Rectal smooth muscle tissue (tissue), 1 donor: ENCODE data around the gene S100A5.

Experiments used
- H3K27ac ChIP-seq: one replicate; pipeline ENCODE4 v1.7.0; 2013; ENCODE audit warnings: low read depth, low read length, inconsistent platforms
- H3K27me3 ChIP-seq: one replicate; pipeline ENCODE4 v1.7.0; 2013; ENCODE audit warnings: low read length; ENCODE audit not compliant: control insufficient read depth, insufficient read depth
- H3K36me3 ChIP-seq: one replicate; pipeline ENCODE4 v1.7.0; 2013; ENCODE audit warnings: low read length; ENCODE audit not compliant: control insufficient read depth, insufficient read depth
- H3K4me1 ChIP-seq: one replicate; pipeline ENCODE4 v1.7.0; 2013; ENCODE audit warnings: low read length; ENCODE audit not compliant: control insufficient read depth, insufficient read depth
- H3K4me3 ChIP-seq: one replicate; pipeline ENCODE4 v1.7.0; 2013; ENCODE audit warnings: low read length
- H3K9ac ChIP-seq: one replicate; pipeline ENCODE4 v1.7.0; 2013; ENCODE audit warnings: low read length

S100A5 gene

GRCh38 chr1:153495536-153495935 lies 45.2 kb downstream of the S100A5 start:
- H3K36me3 ChIP-seq, result no peaks in the 10 kb centered on the region
- no peak overlapping the region for H3K27ac ChIP-seq
- H3K27me3 ChIP-seq, result no peaks in the 10 kb centered on the region
- peaks cover 5% of the 10 kb centered on the region for H3K4me1 ChIP-seq
- no peak overlapping the region for H3K9ac ChIP-seq
- H3K4me3 ChIP-seq, result no peak overlapping the region

GRCh38 chr1:153494976-153495535 lies 45.7 kb downstream of the S100A5 start:
- Histone ChIP-seq H3K36me3 (no peaks in the 10 kb centered on the region), H3K4me1 (peaks cover 5% of the 10 kb centered on the region), H3K4me3 (no peak overlapping the region), H3K9ac (no peak overlapping the region), H3K27me3 (no peaks in the 10 kb centered on the region), H3K27ac (no peak overlapping the region)

- no peaks in the 10 kb centered on the region for H3K27me3 ChIP-seq
- H3K4me3 ChIP-seq, result no peak overlapping the region
- H3K4me1 ChIP-seq, result peaks cover 5% of the 10 kb centered on the region
- H3K9ac ChIP-seq, result no peak overlapping the region
- peak overlapping the region; percentile 29 for H3K27ac ChIP-seq
- no peaks in the 10 kb centered on the region for H3K36me3 ChIP-seq
Measured at GRCh38 chr1:153493343-153493960, 47.3 kb downstream of the S100A5 start.

GRCh38 chr1:153490272-153491051 lies 50.3 kb downstream of the S100A5 start:
- Histone ChIP-seq H3K27me3 (no peaks in the 10 kb centered on the region), H3K4me1 (peaks cover 5% of the 10 kb centered on the region), H3K9ac (no peak overlapping the region), H3K4me3 (no peak overlapping the region), H3K27ac (peak overlapping the region; percentile 65), H3K36me3 (no peaks in the 10 kb centered on the region)

GRCh38 chr1:153488731-153489130 lies 52.0 kb downstream of the S100A5 start:
- H3K4me3 ChIP-seq, result no peak overlapping the region
- H3K36me3 ChIP-seq, result no peaks in the 10 kb centered on the region
- no peaks in the 10 kb centered on the region for H3K27me3 ChIP-seq
- peaks cover 5% of the 10 kb centered on the region for H3K4me1 ChIP-seq
- no peak overlapping the region for H3K9ac ChIP-seq
- peak overlapping the region; percentile 16 for H3K27ac ChIP-seq

GRCh38 chr1:153487707-153488106 lies 53.0 kb downstream of the S100A5 start:
- H3K9ac ChIP-seq, result no peak overlapping the region
- H3K4me1 ChIP-seq, result peaks cover 5% of the 10 kb centered on the region
- no peak overlapping the region for H3K4me3 ChIP-seq
- no peaks in the 10 kb centered on the region for H3K27me3 ChIP-seq
- H3K27ac ChIP-seq, result no peak overlapping the region
- H3K36me3 ChIP-seq, result no peaks in the 10 kb centered on the region
